ENCODE data around the gene GADD45A. TPM values are rescaled to one million over a fixed set of nuclear protein-coding genes. Genes with fewer than 3 reads are reported as not detected.

The GADD45A gene
- total RNA-seq, 2 experiments from 2014 or later, result 27.4 to 29.7 TPM

GRCh38 chr1:67735806-67736627 is 51.0 kb downstream of the GADD45A start:
- POLR2A ChIA-PET, result no interaction called here

GRCh38 chr1:67736750-67737149 is 51.7 kb downstream of the GADD45A start:
- CTCF ChIA-PET, result interaction anchor here (1.0 to 1.8 kb wide), 2 partner anchors 24 to 175 kb away, joined by 3 to 4 read pairs; no protein-coding TSS in a partner anchor
- POLR2A ChIA-PET, result no interaction called here

More at GRCh38 chr1:67735806-67736627, 51.0 kb downstream of the GADD45A start:
- CTCF ChIA-PET, result interaction anchor here (1.8 kb wide), 1 partner anchor 175 kb away, joined by 4 read pairs; no protein-coding TSS in a partner anchor

GRCh38 chr1:67737875-67738274 is 52.9 kb downstream of the GADD45A start:
- CTCF ChIA-PET, result interaction anchor here (1.2 kb wide), 1 partner anchor 10 kb away, joined by 3 read pairs; no protein-coding TSS in a partner anchor
- POLR2A ChIA-PET, result no interaction called here

Other genes starting within 250 kb of the GADD45A start
- gene GNG12, start 148.3 kb downstream of the GADD45A start, total RNA-seq, result under 1 TPM; 0.27 to 0.34 TPM

Data from activated CD8-positive, alpha-beta memory T cell treated with anti-CD3 and anti-CD28 coated beads for 36 hours (primary cell).